ENCODE results near the gene LSM12.

Gene LSM12

GRCh38 chr17:43984521-43984920 is 82.0 kb downstream of the LSM12 start:
- DNase-seq, result no peak
